ENCODE results near the gene ODAD2.

DNA sequence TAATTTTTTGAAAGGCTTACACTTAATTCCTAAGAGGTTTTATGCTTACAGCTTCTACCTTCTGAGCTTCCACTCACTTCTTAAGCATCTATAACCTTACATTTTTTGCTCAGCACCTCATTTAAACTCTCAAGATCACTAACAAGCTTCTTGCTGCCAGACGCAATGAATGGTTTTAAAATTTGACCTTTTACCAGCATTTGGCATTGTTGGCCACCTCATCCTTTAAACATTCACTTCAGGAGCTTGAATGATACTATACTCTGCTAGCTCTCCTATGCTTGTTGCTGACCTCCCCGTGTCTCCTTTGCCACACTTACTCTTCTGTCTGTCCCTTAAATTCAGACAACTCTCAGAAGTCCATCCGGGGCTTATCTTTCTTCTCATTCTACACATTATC lies 37.7 kb upstream of the ODAD2 start:
- TF ChIP-seq, protein P1, sequence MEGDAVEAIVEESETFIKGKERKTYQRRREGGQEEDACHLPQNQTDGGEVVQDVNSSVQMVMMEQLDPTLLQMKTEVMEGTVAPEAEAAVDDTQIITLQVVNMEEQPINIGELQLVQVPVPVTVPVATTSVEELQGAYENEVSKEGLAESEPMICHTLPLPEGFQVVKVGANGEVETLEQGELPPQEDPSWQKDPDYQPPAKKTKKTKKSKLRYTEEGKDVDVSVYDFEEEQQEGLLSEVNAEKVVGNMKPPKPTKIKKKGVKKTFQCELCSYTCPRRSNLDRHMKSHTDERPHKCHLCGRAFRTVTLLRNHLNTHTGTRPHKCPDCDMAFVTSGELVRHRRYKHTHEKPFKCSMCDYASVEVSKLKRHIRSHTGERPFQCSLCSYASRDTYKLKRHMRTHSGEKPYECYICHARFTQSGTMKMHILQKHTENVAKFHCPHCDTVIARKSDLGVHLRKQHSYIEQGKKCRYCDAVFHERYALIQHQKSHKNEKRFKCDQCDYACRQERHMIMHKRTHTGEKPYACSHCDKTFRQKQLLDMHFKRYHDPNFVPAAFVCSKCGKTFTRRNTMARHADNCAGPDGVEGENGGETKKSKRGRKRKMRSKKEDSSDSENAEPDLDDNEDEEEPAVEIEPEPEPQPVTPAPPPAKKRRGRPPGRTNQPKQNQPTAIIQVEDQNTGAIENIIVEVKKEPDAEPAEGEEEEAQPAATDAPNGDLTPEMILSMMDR (IDR thresholded peaks at IDR 0.05; ENCODE audit: extremely low read depth in 1 of 2, insufficient read depth in 1 of 2, low read depth in 1 of 2, low read length in 2 of 2) = no peak
- TF ChIP-seq JUN (IDR thresholded peaks at IDR 0.05; ENCODE audit: borderline replicate concordance, insufficient read depth, insufficient read length, low read depth) (no peak), EZH2 (IDR thresholded peaks at IDR 0.05; ENCODE audit: borderline replicate concordance, low read depth, low read length, severe bottlenecking) (no peak), POLR2AphosphoS5 (IDR thresholded peaks at IDR 0.05; ENCODE audit: insufficient read depth, low read depth, low read length) (no peak), POLR2A (IDR thresholded peaks at IDR 0.05; ENCODE audit: low read depth, low read length) (no peak)
